HL-60 (cell line): ENCODE measurements around the gene DSC1.

ENCODE experiments used
- DNase-seq, 2 experiments: peaks; one replicate each; pipeline ENCODE4 v3.0.0-alpha.2; 2010 to 2020; ENCODE audit warnings: low read depth in 1 of 2, low spot score in 1 of 2
- H3K27ac ChIP-seq: fragments of 250-450 bp; sonication (Bioruptor Pico); replicated peaks from 2 replicates; pipeline ENCODE4 v1.5.1; 2020; ENCODE audit warnings: mild to moderate bottlenecking, moderate library complexity
- H3K27me3 ChIP-seq: fragments of 250-450 bp; sonication (Bioruptor Pico); 2 replicates; pipeline ENCODE4 v1.5.1; 2021; ENCODE audit warnings: mild to moderate bottlenecking, moderate library complexity; ENCODE audit not compliant: insufficient read depth, poor library complexity, severe bottlenecking
- H3K4me3 ChIP-seq: replicated peaks from 2 replicates; pipeline ENCODE4 v1.5.1; 2011; ENCODE audit warnings: mild to moderate bottlenecking, control low read depth, low read length; ENCODE audit not compliant: insufficient read depth
- GABPA ChIP-seq: IDR thresholded peaks from 2 replicates; pipeline ENCODE4 v1.6.1; 2012; ENCODE audit warnings: low read depth
- POLR2AphosphoS5 ChIP-seq: IDR thresholded peaks from 2 replicates; pipeline ENCODE4 v1.6.1; 2012; ENCODE audit warnings: low read depth
- SPI1 ChIP-seq: IDR thresholded peaks from 2 replicates; pipeline ENCODE4 v1.6.1; 2012; ENCODE audit warnings: low read depth, mild to moderate bottlenecking, borderline replicate concordance
- TF ChIP-seq, protein P1 (sequence below): IDR thresholded peaks from one replicate; pipeline ENCODE4 v1.5.1; 2011; ENCODE audit warnings: low read length, control low read depth, inconsistent platforms; ENCODE audit not compliant: insufficient read depth
- TF ChIP-seq, protein P2 (sequence below): IDR thresholded peaks from 2 replicates; pipeline ENCODE4 v1.6.1; 2012; ENCODE audit warnings: low read depth; ENCODE audit not compliant: insufficient replicate concordance

The DSC1 gene

DNA sequence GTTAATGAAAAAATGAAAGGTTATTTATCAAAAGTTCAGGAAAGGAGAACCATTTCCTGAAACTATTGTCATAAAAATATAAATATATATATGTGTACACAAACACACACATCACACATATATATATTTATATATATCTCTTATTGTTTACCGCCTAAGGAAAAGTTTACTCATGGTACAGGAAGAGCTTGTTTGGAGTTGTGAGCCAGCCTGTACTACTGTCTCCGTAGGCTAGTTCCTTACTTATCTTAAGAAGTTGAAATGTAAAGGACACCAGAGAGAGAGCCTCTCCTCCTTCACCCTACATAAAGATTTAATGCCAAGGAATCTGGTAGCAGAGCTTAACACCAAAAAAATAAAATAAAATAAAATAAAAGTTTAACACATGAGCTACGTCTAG lies 19.6 kb downstream of the DSC1 start:
- no peak for DNase-seq
- no peak overlapping the region for H3K4me3 ChIP-seq
- TF ChIP-seq GABPA = no peak
- TF ChIP-seq, protein P1, sequence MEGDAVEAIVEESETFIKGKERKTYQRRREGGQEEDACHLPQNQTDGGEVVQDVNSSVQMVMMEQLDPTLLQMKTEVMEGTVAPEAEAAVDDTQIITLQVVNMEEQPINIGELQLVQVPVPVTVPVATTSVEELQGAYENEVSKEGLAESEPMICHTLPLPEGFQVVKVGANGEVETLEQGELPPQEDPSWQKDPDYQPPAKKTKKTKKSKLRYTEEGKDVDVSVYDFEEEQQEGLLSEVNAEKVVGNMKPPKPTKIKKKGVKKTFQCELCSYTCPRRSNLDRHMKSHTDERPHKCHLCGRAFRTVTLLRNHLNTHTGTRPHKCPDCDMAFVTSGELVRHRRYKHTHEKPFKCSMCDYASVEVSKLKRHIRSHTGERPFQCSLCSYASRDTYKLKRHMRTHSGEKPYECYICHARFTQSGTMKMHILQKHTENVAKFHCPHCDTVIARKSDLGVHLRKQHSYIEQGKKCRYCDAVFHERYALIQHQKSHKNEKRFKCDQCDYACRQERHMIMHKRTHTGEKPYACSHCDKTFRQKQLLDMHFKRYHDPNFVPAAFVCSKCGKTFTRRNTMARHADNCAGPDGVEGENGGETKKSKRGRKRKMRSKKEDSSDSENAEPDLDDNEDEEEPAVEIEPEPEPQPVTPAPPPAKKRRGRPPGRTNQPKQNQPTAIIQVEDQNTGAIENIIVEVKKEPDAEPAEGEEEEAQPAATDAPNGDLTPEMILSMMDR = no peak
- TF ChIP-seq, protein P2, sequence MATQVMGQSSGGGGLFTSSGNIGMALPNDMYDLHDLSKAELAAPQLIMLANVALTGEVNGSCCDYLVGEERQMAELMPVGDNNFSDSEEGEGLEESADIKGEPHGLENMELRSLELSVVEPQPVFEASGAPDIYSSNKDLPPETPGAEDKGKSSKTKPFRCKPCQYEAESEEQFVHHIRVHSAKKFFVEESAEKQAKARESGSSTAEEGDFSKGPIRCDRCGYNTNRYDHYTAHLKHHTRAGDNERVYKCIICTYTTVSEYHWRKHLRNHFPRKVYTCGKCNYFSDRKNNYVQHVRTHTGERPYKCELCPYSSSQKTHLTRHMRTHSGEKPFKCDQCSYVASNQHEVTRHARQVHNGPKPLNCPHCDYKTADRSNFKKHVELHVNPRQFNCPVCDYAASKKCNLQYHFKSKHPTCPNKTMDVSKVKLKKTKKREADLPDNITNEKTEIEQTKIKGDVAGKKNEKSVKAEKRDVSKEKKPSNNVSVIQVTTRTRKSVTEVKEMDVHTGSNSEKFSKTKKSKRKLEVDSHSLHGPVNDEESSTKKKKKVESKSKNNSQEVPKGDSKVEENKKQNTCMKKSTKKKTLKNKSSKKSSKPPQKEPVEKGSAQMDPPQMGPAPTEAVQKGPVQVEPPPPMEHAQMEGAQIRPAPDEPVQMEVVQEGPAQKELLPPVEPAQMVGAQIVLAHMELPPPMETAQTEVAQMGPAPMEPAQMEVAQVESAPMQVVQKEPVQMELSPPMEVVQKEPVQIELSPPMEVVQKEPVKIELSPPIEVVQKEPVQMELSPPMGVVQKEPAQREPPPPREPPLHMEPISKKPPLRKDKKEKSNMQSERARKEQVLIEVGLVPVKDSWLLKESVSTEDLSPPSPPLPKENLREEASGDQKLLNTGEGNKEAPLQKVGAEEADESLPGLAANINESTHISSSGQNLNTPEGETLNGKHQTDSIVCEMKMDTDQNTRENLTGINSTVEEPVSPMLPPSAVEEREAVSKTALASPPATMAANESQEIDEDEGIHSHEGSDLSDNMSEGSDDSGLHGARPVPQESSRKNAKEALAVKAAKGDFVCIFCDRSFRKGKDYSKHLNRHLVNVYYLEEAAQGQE = no peak
- no peak for TF ChIP-seq POLR2AphosphoS5
- TF ChIP-seq SPI1 = no peak
- no peaks in the 10 kb centered on the region for H3K27me3 ChIP-seq
- H3K27ac ChIP-seq = no peak overlapping the region

DNA sequence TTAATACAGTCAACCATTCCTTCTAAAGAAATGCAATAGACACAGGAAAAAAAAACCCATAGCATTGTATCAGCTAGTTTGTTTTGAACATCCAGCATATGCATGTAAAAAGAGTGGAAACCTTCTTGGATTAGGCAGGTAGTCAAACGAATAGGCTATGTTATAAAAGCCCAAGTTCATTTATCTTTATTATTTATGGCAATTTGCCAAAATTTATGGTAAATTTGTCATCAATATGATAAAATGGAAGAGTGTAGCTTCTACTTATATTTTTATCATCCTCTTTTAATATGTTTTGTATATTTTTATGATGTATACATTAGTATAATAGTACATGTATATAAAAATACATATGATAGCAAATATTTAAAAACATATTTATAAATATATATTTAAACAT lies 23.9 kb downstream of the DSC1 start:
- H3K27me3 ChIP-seq = no peaks in the 10 kb centered on the region
- TF ChIP-seq POLR2AphosphoS5 = no peak
- no peak for TF ChIP-seq SPI1
- TF ChIP-seq, protein P1 = no peak
- TF ChIP-seq GABPA = no peak
- TF ChIP-seq, protein P2 = no peak
- no peak overlapping the region for H3K27ac ChIP-seq
- no peak overlapping the region for H3K4me3 ChIP-seq
- no peak for DNase-seq

DNA sequence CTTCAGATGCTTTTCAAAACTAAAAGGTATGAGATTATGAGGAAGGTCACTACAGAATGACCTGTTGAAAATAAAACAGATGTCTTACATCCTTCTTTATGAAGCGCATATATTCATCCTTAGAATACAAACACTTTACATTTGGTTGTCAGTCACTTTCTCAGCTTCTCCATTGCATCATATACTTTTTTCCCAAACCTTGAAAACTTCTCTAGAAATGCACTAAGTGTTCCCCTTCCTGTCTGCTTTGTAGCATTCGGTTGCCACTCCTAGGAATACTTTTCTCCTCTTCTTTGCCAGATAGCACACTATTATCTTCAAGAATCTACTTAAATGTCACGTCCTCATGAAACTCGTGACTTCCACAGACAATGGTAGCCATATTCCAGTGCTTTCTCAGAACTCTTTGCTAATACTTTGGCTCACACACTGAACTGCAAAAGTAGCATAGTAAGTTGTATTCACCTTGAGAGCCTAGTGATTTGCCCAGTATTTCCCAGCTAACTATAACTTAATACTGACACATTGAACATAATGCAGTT lies 27.6 kb downstream of the DSC1 start:
- TF ChIP-seq SPI1 (no peak), POLR2AphosphoS5 (no peak), GABPA (no peak)
- TF ChIP-seq, protein P2 = no peak
- TF ChIP-seq, protein P1 = no peak
- no peak overlapping the region for H3K4me3 ChIP-seq
- no peak overlapping the region for H3K27ac ChIP-seq
- DNase-seq = no peak
- H3K27me3 ChIP-seq = no peaks in the 10 kb centered on the region
